GM12873 (cell line): ENCODE results near the gene TAOK1.

Source experiments
- TF ChIP-seq, protein P1 (sequence below): IDR thresholded peaks from 2 replicates; pipeline ENCODE4 v1.5.1; 2012; ENCODE audit warnings: low read depth, mild to moderate bottlenecking, moderate library complexity, low read length, control low read depth; ENCODE audit not compliant: insufficient read depth; ENCODE audit errors: missing control alignments

TAOK1 gene

DNA sequence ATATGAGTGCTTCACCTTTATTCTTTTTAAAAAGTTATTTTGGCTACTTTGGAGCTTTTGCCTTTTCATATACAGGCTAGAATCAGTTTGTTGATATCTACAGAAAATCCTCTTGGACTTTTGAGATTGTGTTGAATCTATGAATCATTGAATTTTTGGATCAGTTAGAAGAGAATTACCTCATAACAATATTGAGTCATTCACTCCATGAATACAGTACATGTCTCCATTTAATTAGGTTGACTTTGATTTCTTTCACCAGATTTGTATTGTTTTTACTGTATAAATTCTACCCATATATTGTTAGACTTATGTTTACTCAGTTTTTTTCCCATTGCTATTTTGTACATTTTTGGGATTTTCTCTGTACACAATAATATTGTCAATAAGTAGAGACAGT is 54.4 kb downstream of the TAOK1 start:
- TF ChIP-seq, protein P1, sequence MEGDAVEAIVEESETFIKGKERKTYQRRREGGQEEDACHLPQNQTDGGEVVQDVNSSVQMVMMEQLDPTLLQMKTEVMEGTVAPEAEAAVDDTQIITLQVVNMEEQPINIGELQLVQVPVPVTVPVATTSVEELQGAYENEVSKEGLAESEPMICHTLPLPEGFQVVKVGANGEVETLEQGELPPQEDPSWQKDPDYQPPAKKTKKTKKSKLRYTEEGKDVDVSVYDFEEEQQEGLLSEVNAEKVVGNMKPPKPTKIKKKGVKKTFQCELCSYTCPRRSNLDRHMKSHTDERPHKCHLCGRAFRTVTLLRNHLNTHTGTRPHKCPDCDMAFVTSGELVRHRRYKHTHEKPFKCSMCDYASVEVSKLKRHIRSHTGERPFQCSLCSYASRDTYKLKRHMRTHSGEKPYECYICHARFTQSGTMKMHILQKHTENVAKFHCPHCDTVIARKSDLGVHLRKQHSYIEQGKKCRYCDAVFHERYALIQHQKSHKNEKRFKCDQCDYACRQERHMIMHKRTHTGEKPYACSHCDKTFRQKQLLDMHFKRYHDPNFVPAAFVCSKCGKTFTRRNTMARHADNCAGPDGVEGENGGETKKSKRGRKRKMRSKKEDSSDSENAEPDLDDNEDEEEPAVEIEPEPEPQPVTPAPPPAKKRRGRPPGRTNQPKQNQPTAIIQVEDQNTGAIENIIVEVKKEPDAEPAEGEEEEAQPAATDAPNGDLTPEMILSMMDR: no peak

DNA sequence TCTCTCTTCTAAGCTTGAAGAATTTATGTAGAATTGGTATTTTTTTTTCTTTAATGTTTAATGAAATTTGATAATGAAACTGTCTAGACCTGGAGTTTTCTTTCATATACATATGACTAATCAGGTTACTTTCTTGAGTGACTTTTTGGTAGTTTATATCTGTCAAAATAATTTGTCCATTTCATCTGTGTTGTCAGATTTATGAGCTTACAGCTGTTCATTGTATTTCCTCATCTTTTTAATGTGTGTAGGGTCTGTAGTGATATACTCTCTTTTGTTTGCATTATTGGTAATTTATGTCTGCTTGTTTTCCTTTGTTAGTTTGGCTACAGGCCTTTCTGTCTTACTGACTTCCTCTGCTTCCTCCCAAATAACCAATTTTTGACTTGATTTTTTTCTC is 55.7 kb downstream of the TAOK1 start:
- TF ChIP-seq, protein P1: no peak

DNA sequence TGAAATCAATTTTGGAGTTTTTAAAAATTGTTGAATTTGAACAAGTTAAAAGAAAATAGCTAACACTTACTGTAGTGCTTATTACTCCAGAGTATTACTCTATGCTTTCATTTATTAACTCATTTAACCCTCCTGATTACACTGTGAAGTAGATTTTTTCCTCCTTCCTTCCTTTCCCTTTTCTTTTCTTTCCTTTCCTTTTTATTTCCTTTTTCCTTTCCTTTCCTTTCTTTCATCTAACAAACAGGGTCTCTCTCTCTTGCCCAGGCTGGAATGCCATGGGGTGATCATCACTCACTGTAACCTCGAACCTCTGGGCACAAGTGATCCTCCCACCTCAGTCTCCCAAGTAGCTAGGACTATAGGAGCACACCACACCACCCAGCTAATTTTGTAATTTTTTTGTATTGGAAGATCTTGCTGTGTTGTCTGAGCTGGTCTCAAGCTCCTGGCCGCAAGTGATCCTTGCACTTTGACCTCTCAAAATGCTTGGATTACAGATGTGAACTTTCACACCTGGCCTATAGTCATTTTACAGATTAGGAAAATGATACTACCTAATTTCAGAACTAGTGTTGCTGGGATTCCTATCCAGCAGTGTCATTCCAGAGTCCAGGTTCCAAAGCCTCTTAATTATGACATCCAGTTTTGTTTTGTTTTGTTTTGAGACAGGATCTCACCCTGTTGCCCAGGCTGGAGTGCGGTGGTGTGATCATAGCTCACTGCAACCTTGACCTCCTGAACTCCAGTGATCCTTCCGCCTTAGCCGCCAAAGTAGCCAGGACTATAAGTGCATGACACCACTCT is 59.9 kb downstream of the TAOK1 start:
- TF ChIP-seq, protein P1: no peak

DNA sequence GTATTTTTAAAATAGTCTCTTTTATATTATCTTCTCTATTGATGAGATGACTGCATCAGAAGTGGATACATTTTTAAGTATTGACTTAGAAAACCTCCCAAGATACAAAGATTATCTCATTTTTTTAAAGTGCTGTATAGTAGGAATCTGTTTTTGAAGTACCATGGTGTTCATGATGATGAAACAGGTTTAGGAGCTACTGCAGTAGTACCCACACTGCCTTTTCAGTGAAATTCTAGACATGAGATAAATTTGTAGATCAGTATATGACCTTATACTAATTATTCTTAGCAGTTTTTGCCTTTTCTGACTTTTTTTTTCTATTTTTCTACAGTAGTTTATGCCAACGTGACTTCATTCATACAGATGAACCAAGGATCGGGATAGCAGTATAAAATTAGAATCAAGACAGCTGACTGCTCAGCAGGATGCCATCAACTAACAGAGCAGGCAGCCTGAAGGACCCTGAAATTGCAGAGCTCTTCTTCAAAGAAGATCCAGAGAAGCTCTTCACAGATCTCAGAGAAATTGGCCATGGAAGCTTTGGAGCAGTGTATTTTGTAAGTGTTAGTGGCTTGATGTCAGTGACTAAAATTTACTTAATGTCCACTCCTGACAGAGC is 61.1 kb downstream of the TAOK1 start:
- TF ChIP-seq, protein P1: no peak

DNA sequence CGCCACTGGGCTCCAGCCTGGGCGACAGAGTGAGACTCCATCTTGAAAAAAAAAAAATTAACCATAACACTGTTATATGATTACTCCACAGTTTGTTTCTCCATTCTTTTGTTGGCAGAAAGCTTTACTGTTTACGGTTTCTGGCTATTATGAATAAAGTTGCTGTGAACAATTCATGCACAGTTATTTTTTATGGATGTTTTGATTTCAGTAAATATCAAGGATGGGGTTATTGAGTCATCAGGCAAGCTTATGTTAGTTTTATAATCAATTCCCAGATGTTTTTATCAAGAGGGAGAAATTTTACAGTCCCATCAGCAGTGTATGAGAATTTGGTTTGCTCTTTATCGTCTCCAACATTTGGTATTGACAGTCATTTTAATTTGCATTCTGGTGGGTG is 67.9 kb downstream of the TAOK1 start:
- TF ChIP-seq, protein P1: no peak

DNA sequence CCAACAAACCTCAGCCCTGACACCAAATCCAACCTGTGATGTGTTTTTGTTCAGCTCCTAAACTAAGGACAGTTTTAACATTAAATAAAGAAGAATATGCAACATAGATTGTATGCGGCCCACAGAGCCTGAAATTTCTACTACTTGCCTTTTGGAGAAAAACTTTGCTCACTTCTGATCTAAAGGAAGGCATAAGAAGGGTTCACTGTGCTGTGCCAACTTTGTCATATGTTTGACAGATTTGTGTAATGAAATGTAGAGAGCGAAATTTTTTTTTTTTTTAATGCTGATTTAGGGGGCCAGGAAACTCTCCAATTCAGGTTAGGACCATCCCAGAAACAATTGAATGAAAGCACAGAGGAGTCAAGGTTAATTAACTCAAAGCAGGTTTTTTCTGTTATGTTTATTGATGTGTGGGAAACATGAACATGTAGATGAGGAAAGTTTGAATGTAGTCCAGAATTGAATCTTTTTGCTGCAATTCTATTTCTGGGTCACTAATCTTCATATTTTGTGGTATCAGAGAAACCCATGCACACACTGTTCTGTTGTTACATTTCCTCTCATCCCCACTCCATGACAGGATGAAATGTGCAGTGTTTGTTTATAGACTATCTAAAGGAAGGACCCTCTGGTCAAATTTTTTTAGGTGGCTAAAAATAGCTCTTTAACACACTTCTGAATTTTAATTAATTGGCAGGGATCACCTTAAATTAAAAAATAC is 71.5 kb downstream of the TAOK1 start:
- TF ChIP-seq, protein P1: no peak

DNA sequence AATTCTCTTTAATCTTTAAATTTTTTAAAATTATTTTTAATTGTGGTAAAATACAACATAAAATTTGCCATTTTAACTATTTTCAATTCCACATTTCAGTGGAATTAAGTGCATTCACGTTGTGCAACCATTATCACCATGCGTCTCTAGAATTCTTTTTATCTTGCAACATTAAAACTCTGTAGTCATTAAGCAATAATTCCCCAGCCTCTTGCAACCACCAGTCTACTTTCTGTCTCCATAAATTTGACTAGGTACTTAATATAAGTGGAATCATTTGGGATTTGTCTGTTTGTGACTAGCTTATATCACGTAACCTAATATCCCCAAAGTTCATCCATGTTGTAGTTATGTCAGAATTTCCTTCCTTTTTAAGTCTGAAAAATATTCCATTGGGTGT is 79.1 kb downstream of the TAOK1 start:
- TF ChIP-seq, protein P1: no peak
